Esophagus muscularis mucosa (tissue), 4 donors: ENCODE data around the gene FADD.

ENCODE experiments used
- CTCF ChIP-seq, 3 experiments: fragments of 200-600 bp in 2 of 3; fragments of 450-650 bp in 1 of 3; sonication (generic) in 2 of 3; IDR thresholded peaks; one replicate each; pipeline ENCODE4 v1.5.1; 2017 to 2019; ENCODE audit warnings: antibody characterized with exemption in 3 of 3, mild to moderate bottlenecking in 2 of 3, moderate library complexity in 1 of 3
- EP300 ChIP-seq: sonication (generic); formaldehyde crosslinking; IDR thresholded peaks from one replicate; pipeline ENCODE4 v1.6.1; 2017; ENCODE audit warnings: antibody characterized with exemption
- POLR2A ChIP-seq: fragments of 450-650 bp; IDR thresholded peaks from one replicate; pipeline ENCODE4 v1.6.1; 2017; ENCODE audit warnings: antibody characterized with exemption, moderate library complexity, mild to moderate bottlenecking, low read depth
- POLR2AphosphoS5 ChIP-seq, 2 donors: sonication (generic); formaldehyde crosslinking; IDR thresholded peaks; one replicate each; pipeline ENCODE4 v1.6.1; 2017; ENCODE audit warnings: antibody characterized with exemption in 2 of 2

- TF ChIP-seq POLR2A (no peak), EP300 (no peak), CTCF (IDR thresholded peaks at IDR 0.05) (no peak), POLR2AphosphoS5 (IDR thresholded peaks at IDR 0.05) (no peak)
Measured at GRCh38 chr11:70164705-70165104, 38.4 kb upstream of the FADD start.
